Breast epithelium (tissue), 3 donors: Measurements from ENCODE around the gene ZNF234.

Source experiments
- POLR2A ChIP-seq: fragments of 450-650 bp; IDR thresholded peaks from one replicate; pipeline ENCODE4 v1.6.1; 2016; ENCODE audit warnings: antibody characterized with exemption, mild to moderate bottlenecking, moderate library complexity
- POLR2AphosphoS5 ChIP-seq, 3 donors: sonication (generic); formaldehyde crosslinking; IDR thresholded peaks; one replicate each; pipeline ENCODE4 v1.6.1; 2017; ENCODE audit warnings: antibody characterized with exemption in 3 of 3
- TF ChIP-seq, protein P1 (sequence below), 3 donors: fragments of 450-650 bp; IDR thresholded peaks; one replicate each; pipeline ENCODE4 v1.5.1; 2016 to 2017; ENCODE audit warnings: antibody characterized with exemption in 3 of 3, mild to moderate bottlenecking in 3 of 3, moderate library complexity in 3 of 3

DNA sequence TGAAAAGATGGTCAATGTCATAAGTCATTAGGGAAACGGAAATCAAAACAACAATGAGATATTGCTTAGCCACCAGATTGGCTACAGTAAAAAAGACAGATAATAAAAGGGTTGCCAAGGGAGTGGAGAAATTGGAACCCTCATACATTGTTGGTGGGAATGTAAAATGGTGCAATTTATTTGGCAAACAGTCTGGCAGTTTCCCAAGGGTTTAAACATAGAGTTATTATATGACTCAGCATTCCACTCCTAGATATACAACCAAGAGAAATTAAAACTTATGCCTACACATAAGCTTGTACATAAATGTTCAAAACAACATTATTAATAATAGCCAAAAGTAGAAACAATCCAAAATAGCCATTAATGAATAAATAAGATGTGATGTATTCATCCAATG is 61.1 kb downstream of the ZNF234 start:
- TF ChIP-seq, protein P1, sequence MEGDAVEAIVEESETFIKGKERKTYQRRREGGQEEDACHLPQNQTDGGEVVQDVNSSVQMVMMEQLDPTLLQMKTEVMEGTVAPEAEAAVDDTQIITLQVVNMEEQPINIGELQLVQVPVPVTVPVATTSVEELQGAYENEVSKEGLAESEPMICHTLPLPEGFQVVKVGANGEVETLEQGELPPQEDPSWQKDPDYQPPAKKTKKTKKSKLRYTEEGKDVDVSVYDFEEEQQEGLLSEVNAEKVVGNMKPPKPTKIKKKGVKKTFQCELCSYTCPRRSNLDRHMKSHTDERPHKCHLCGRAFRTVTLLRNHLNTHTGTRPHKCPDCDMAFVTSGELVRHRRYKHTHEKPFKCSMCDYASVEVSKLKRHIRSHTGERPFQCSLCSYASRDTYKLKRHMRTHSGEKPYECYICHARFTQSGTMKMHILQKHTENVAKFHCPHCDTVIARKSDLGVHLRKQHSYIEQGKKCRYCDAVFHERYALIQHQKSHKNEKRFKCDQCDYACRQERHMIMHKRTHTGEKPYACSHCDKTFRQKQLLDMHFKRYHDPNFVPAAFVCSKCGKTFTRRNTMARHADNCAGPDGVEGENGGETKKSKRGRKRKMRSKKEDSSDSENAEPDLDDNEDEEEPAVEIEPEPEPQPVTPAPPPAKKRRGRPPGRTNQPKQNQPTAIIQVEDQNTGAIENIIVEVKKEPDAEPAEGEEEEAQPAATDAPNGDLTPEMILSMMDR (IDR thresholded peaks at IDR 0.05) = no peak
- TF ChIP-seq POLR2AphosphoS5 (IDR thresholded peaks at IDR 0.05) = no peak
- TF ChIP-seq POLR2A = no peak
